Activated CD4-positive, alpha-beta T cell treated with anti-CD3 and anti-CD28 coated beads for 24 hours (primary cell): ENCODE data around the gene PRR19.

Source experiments
- DNase-seq, 2 donors: peaks; one replicate each; pipeline ENCODE4 v3.0.0-alpha.2; 2020; ENCODE audit warnings: low read depth in 2 of 2

Gene PRR19

GRCh38 chr19:42283188-42284065, 18.5 kb upstream of the PRR19 start:
- peak; percentile 88 to 93 for DNase-seq

GRCh38 chr19:42284066-42284501, 17.8 kb upstream of the PRR19 start:
- DNase-seq: peak in 1 of 2 donors; percentile 72

- DNase-seq: no peak
These were observed 17.2 kb upstream of the PRR19 start for GRCh38 chr19:42284591-42285341.

GRCh38 chr19:42285541-42285941, 16.4 kb upstream of the PRR19 start:
- DNase-seq: no peak

GRCh38 chr19:42285988-42286348, 16.0 kb upstream of the PRR19 start:
- DNase-seq: no peak

GRCh38 chr19:42286349-42287016, 15.4 kb upstream of the PRR19 start:
- no peak for DNase-seq

- DNase-seq: no peak
These were observed 14.7 kb upstream of the PRR19 start for GRCh38 chr19:42287017-42287826.

GRCh38 chr19:42287827-42288107, 14.2 kb upstream of the PRR19 start:
- DNase-seq: no peak

- no peak for DNase-seq
These were observed 13.5 kb upstream of the PRR19 start for GRCh38 chr19:42288387-42288786.

GRCh38 chr19:42288881-42289555, 12.9 kb upstream of the PRR19 start:
- no peak for DNase-seq

- no peak for DNase-seq
These were observed 12.3 kb upstream of the PRR19 start for GRCh38 chr19:42289556-42290041.

- no peak for DNase-seq
These were observed 11.8 kb upstream of the PRR19 start for GRCh38 chr19:42290136-42290522.

- no peak for DNase-seq
These were observed 11.2 kb upstream of the PRR19 start for GRCh38 chr19:42290523-42291434.

GRCh38 chr19:42291435-42291810, 10.5 kb upstream of the PRR19 start:
- no peak for DNase-seq

GRCh38 chr19:42292042-42292960, 9.6 kb upstream of the PRR19 start:
- no peak for DNase-seq

- DNase-seq: no peak
These were observed 9.0 kb upstream of the PRR19 start for GRCh38 chr19:42292963-42293362.

GRCh38 chr19:42293540-42293939, 8.4 kb upstream of the PRR19 start:
- DNase-seq: no peak

GRCh38 chr19:42293948-42294347, 8.0 kb upstream of the PRR19 start:
- DNase-seq: no peak
